Measurements from ENCODE around the gene PTPRC.

Gene PTPRC

DNA sequence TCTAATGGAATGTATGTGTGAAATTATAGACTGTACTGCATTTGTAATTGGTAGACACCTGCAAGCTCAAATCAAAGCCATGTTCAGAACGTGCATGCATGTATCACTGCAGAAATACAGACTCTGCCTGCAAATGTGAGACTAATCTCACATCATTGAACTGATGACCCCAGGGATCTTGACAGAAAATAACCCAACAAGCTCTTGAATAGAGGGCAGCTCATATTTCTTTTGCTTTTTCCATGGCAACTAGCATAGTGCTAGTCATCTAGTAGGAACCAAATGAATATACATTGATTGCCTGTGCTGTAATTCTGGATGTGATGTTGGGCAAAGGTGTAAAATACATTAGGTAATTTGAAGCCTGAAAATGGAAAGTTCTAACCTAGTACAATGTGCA, 62.4 kb downstream of the PTPRC start:
- DNase-seq (ENCODE audit: low spot score) = no peak

DNA sequence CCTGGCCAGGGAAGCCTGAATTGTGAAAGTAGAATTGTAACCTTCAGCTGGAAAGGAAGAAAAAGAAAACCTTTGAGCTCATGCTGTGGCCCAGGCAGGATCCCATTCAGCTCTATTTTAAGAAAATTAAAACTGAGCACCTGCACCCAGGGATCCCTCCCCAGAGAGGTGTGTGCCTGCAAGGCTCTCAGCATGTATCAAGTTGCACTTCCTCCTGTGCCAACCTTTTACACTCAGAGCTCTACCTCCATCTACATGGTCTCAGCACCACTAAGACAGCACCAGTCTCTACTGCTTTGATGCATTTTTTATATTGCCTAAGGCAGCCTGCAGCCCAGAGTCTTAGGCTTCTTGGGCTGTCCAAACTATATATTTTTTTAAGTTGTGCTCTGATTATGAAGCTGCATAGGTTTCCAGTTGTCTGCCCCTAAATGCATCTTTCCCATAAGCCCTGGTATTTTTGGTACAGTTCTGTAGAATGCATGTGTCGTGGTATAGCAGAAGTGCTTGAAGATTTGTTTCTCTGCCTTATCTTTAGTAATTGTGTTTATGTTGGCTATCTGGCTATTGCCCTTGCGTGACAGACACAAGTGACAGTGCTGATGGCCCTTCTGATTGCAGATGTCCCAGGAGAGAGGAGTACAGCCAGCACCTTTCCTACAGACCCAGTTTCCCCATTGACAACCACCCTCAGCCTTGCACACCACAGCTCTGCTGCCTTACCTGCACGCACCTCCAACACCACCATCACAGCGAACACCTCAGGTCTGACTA, 63.1 kb downstream of the PTPRC start:
- no peak for DNase-seq (ENCODE audit: low spot score)

DNA sequence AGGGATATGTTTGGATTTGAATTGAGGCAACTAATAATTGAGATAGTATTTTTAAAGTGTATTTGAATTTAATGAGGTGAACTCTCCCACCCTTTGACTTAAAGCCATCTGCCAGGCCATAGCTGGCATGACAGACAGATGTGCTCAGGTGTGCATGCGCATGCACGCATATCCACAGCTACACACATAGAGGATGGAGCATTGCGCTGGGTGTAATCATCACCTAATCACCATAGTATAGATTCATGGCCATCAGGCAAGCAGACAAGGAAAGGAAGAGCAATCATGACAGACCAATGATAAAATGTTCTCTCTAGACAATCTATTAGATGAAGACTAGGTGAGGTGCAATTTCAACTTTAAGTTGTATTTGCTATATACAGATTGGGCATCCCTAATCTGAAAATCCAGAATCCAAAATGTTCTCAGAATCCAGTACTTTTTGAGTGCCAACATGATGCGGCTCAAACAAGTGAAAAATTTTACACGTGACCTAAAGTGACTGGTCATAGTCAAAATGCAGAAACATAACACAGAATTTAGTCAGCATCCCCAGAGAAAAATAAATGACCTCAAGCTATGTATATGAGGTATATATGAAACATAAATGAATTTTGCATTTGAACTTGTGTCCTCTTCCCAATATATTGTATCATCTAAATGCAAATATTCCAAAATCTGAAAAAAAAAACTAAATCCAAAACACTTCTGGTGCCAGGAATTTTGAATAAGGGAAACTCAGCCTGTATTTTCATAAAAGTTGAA, 70.1 kb downstream of the PTPRC start:
- DNase-seq (ENCODE audit: low spot score) = no peak

DNA sequence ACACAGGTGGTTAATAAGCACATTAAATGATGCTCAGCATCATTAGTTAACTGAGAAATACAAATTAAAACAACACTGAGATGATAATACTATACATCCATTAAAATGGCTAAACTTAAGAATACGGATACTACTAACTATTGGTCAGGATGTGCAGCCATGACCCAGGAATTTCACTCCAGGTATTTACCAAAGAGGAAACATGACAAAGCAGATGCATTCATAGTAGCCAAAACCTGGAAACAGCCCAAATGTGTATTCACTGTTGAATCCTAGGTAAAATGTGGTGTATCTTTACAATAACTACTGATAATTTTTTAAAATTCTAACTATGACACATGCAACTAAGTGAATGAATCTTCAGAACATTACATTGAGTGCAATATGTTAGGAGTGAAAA, 73.0 kb downstream of the PTPRC start:
- no peak for DNase-seq (ENCODE audit: low spot score)

DNA sequence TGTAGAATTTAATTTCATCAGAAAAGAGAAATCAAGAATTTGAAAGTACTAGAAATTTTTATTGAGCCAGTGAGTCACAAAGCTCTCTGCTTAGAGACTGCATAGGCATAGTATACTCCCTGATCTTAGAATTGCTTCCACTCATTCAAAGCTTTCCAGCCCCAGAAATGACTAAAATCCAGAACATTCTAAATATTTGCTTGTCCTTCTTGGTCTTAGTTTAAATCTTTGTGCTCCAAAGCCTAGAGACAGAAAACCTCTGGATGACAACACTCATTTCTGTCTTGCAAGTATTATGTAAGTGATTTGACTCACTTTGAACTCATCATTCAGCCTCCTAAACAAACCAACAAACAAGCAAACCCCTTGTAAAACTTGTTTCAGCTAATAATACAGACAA, 74.2 kb downstream of the PTPRC start:
- no peak for DNase-seq (ENCODE audit: low spot score)

DNA sequence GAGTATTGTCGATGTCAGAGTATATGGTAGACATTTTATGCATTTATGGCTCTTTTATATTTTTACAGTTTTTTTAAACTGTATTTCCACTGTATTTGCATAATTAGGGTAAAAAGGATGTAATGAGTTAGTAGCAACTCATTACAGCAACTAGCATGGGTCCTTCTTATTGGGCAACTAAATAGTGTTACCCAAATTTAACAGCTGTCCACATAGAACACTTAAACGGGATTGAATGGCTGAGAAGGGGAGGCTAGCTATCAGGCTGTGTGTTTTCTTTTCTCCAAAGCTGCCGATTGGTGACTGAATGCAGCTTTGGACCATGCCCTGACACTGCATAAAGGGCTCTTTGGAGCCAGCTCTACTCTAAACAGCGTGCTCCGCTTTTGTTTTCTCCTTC, 75.4 kb downstream of the PTPRC start:
- no peak for DNase-seq (ENCODE audit: low spot score)

DNA sequence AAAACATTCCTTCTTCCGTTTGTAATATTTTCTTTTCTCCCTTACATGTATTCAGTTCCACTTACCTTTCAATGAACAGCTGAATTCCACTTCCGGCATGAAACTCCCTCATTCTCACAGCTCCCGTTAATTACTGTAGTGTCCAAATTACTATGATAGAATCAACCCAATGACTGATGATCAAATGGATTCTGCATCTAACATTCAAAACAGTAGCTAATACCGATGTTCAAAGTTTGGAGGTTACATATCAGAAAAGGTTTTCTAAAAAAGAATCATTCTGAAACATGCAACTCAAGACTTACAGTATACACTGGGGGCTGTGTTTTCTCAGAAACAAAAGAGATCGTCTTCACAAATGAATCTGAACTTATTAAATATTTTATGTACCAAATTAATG, 77.2 kb downstream of the PTPRC start:
- DNase-seq (ENCODE audit: low spot score) = no peak

DNA sequence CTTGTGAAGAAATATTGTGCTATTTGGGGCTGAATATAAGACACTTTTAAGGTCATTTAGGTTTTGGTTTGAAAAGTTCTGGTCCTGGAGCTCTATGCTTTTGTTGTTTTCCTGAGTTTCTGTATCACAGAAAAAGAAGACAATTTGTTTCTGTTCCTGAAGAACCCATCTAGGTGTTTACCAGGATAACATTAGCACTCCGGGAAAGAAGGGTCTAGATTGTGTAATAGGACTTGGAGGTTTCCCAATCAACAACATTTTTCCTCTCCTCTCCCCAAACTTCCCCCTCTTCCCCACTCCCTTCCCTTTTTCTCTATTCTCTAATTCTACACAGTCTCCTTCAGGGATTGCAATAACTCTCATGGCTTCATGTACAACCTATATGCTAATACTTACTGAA, 78.7 kb downstream of the PTPRC start:
- DNase-seq (ENCODE audit: low spot score) = no peak

DNA sequence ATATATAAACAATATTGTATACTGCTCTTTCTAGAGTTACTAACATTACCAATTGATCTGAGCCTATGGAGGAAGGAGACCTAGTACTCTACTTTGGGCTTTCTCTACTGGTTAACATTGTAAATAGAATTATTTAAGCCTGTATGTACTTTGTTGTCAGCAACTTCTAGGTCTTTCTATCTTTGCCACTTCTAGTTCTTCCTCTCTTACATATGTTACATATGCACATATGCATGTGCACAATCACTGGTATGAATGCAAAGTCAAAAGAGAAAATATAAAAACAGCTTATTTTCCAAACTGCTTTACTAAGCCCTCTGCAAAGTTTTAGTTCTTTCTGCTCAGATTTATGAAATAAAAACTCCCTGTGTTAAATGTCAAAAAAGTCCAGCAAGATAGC, 84.3 kb downstream of the PTPRC start:
- DNase-seq (ENCODE audit: low spot score) = no peak

DNA sequence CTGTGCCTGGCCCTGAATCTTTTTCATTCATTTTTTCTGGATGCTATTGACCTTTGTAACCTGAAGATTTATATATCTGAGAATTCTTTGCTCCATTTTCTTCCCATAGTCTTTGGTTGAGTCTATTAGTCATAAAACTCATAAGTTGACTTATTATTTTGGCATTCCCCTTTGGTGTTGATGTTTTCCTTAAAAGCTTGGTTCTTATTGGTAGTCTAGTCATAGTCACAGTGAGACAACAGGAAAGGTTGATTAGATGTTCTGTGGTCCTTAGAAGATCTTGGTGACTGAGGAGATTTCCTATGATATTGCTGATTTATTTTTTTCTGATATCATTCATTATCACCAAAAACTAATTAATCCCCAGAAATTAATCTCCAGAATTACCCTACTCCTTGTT, 86.2 kb downstream of the PTPRC start:
- no peak for DNase-seq (ENCODE audit: low spot score)

DNA sequence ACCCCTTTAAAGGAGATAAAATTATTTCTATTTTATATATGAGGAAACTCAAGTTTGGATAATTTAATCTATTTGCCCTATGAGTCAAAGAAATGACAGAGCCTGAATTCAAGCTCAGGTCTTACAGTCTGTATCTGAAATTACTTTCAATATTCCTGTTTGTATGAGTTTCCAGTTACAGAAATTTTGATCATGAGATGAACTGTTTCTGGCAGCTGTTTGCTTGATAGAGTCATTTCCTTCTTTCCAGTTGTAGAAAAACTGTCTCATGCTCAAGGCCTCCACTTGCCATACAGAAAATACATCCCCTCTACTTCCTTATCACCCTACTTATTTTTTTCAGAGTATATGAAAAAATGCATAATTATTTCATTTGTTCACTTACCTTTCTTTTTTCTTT, 87.6 kb downstream of the PTPRC start:
- no peak for DNase-seq (ENCODE audit: low spot score)

DNA sequence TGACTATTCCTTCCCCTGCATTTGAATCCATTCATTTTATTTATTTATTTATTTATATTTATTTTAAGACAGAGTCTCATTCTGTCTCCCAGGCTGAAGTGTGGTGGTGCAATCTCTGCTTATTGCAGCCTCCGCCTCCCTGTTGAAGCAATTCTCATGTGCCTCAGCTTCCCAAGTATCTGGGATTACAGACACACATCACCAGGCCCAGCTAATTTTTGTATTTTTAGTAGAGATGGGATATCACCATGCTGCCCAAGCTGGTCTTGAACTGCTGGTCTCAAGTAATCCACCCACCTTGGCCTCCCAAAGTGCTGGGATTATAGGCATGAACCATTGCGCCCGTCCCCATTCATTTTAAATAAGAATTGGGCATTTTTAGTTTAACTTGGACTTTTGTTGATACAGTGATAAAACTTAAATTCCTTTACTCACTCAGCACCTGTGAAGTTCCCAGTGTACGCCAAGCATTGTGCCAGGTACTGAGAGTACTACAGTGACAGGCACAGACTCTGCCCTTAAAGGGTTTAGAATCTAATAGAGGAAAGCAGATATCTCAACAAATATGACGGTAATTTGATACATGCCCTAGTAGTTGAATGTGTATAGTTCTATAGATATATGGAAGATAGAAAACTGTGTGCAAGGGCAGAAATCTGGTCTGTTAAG, 90.5 kb downstream of the PTPRC start:
- no peak for DNase-seq (ENCODE audit: low spot score)

DNA sequence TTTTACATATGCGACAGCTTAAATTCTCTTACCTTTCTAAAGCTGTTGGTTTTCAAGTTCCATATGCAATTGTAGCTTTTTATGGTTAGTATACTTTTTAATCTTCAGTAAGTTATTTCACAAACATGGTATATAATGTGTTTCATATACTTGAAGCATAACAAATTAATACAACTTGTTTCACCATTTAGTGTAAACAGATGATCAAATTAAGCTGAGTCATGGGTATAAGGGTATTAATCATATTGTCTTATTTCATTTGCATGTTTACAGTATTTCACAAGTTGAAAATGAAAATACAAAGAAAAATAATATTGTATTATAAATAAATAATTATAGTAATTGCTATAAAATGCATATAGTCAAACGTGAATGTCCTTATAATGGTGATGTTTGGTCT, 92.1 kb downstream of the PTPRC start:
- DNase-seq (ENCODE audit: low spot score) = no peak

DNA sequence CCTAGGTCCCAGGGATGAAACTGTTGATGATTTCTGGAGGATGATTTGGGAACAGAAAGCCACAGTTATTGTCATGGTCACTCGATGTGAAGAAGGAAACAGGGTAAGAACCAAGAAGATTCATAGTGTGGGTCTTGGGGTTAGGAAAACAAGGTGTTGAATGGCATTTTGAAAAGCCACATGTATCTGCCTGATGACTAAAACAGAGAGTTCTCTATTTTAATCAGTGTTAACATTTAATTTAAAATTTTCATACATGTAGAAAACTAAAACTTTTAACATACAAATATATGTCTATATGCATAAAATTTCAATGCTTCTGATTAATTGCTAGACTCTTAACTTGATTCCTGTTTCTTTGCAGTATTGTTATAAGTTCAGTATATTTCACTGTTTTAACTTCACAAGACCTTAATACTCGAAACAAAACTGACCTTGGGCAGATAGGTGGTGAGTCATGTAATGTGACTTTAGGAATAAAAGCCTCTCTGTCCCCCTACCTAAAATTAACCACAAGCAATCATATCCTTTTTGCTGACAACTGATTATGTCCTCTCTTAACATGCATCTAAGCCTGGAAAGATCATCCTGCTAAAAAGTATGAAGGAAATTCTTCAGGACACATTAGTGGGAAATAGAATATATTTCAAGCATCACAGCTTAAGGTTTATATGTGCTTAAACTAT, 95.6 kb downstream of the PTPRC start:
- DNase-seq (ENCODE audit: low spot score) = peak; percentile 12

DNA sequence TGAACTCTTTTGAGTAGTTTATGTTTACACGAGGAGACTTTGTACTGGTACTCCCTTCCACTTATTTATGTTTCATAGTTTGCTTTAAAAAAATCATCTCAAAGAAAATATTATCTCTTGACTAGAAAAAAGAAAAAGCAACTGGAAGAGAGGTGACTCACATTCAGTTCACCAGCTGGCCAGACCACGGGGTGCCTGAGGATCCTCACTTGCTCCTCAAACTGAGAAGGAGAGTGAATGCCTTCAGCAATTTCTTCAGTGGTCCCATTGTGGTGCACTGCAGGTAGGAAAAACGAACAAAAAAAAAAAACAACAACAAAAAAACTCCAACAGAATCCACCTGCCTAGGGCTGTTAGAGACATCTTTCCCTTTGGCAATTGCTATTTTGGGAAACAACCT, 102.9 kb downstream of the PTPRC start:
- DNase-seq (ENCODE audit: low spot score) = no peak

DNA sequence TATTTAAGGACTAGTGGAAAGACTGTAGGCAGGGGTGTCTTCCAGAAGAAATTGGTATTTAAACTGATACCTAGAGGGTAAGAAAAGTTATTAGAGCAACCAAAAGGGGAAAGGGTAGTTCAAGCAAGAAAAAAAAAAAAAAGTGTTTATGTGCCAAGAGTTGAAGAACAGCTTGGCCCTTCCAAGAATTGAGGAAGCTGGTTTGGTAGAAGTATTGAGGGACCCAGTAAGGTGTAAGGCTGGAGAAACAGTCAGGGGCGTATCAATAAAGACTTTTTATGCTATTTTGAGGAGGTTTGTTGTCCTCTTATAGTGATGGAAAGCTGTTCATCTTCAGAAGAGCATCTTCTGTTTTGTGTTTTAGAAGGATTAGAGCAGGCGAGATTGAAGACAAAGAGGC, 108.3 kb downstream of the PTPRC start:
- DNase-seq (ENCODE audit: low spot score) = no peak

DNA sequence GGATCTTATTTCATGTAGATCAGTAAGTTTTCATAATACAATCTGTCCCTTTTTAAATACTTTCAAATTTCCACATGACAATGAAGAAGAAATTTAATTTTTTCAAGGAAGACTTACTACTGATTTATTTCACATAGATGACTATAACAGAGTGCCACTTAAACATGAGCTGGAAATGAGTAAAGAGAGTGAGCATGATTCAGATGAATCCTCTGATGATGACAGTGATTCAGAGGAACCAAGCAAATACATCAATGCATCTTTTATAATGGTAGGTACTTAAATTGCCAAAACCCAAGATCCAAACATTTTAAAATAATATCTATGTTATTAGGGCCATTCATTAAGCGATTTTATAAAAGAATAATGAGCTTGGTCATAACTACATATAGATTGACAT, 110.4 kb downstream of the PTPRC start:
- DNase-seq (ENCODE audit: low spot score) = no peak

DNA sequence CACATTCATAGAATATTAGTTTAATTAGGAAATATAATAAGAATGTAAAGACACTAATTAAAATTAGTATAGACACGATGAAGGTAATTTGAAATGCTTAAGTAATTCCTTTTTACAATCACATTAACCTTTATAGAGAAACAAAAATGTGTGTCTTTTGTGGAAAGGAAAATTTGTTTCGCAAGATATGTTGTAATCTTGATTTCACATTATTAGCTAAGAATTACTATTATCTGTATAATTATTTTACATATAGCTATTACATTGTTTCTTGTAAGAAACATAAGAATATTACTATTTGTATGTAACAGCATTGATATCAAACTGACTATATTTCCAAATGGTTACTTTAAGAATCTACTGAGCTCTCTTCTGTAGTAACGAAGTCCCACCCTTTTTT, 111.2 kb downstream of the PTPRC start:
- DNase-seq (ENCODE audit: low spot score) = no peak

DNA sequence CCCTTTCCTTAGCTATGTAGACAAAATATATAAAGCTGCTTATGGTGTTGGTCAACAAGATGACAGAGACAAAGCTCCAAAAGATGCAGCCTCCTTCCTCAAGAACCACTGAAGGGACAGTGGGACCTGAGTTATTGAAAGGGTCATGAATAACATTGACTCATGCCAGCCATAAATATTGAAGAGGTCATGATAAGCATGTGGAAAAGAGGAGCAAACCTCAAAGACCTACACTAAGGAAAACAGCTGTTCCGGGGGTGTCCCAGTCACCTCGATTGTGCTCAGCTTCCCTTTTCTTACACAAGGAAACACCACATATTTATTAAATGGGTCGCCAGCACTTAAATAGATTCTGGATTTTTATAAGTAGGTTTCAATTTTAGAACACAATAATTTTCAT, 112.9 kb downstream of the PTPRC start:
- DNase-seq (ENCODE audit: low spot score) = no peak

DNA sequence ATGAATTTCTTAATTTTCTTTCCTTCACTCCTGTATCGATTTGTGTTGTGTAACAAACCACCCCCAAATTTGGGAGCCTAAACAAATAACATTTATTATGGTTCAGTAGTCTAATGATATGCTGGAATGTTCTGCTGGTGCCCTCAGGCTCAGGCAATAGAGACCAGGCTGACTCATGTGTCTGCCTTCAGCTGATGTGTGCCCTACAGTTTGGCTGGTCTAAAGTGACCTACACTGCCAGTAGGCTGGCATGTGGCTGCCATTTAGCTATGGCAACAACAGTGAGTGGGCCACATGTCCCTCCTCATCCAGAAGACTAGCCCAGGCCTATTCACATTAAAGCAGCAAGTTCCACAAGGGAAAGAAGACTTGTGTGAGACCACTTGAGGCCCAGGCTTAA, 115.8 kb downstream of the PTPRC start:
- peak; percentile 3 for DNase-seq (ENCODE audit: low spot score)

DNA sequence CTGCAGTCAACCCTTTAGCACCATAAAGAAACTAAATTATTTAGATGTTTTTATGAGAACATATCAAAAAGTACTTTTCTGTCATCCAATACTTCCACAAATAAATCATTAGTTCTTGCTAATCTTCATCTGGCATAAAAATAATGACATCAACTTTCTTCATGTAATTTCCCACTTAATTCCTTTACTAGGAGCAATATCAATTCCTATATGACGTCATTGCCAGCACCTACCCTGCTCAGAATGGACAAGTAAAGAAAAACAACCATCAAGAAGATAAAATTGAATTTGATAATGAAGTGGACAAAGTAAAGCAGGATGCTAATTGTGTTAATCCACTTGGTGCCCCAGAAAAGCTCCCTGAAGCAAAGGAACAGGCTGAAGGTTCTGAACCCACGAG, 116.9 kb downstream of the PTPRC start:
- DNase-seq (ENCODE audit: low spot score) = no peak

DNA sequence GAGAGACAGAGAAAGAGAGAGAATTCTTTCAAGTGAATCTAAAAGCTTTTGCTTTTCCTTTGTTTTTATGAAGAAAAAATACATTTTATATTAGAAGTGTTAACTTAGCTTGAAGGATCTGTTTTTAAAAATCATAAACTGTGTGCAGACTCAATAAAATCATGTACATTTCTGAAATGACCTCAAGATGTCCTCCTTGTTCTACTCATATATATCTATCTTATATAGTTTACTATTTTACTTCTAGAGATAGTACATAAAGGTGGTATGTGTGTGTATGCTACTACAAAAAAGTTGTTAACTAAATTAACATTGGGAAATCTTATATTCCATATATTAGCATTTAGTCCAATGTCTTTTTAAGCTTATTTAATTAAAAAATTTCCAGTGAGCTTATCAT, 117.6 kb downstream of the PTPRC start:
- DNase-seq (ENCODE audit: low spot score) = peak; percentile 49

Data from SW480 (cell line).